Testis (tissue), 2 donors: ENCODE data around the gene TMEM63C.

ENCODE experiments used
- POLR2A ChIP-seq: fragments of 450-650 bp; IDR thresholded peaks from one replicate; pipeline ENCODE4 v1.6.1; 2017; ENCODE audit warnings: antibody characterized with exemption, mild to moderate bottlenecking, moderate library complexity
- TF ChIP-seq, protein P1 (sequence below), 3 experiments: fragments of 450-650 bp in 2 of 3; fragments of 200-600 bp in 1 of 3; sonication (generic) in 1 of 3; IDR thresholded peaks; one replicate each; pipeline ENCODE4 v1.5.1; 2016 to 2019; ENCODE audit warnings: antibody characterized with exemption in 3 of 3, mild to moderate bottlenecking in 2 of 3, moderate library complexity in 1 of 3

DNA sequence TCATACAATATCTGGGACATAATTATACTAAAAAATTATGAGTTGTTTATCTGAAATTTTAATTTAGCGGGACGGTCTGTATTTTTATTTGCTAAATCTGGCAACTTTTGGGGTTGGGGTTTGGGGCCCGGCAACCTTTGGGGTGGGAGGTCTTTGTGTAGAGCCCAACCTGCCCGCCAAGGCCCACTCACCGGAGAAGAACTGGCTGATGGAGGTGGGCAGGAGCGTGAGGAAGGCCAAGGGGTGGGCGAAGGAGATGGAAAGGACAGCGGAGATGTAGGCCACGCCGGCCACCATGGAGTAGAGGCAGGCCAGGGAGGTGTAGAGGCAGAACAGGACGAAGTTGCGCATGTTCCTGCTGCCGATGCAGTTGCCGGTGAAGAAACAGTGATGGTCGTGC lies 42.6 kb upstream of the TMEM63C start:
- TF ChIP-seq, protein P1, sequence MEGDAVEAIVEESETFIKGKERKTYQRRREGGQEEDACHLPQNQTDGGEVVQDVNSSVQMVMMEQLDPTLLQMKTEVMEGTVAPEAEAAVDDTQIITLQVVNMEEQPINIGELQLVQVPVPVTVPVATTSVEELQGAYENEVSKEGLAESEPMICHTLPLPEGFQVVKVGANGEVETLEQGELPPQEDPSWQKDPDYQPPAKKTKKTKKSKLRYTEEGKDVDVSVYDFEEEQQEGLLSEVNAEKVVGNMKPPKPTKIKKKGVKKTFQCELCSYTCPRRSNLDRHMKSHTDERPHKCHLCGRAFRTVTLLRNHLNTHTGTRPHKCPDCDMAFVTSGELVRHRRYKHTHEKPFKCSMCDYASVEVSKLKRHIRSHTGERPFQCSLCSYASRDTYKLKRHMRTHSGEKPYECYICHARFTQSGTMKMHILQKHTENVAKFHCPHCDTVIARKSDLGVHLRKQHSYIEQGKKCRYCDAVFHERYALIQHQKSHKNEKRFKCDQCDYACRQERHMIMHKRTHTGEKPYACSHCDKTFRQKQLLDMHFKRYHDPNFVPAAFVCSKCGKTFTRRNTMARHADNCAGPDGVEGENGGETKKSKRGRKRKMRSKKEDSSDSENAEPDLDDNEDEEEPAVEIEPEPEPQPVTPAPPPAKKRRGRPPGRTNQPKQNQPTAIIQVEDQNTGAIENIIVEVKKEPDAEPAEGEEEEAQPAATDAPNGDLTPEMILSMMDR (IDR thresholded peaks at IDR 0.05): no peak
- TF ChIP-seq POLR2A: no peak
